Prostate gland (tissue), 2 donors: ENCODE measurements around the gene APOL2. TPM values are rescaled to one million over a fixed set of nuclear protein-coding genes. Genes with fewer than 3 reads are reported as not detected.

ENCODE experiments used
- DNase-seq: peaks from one replicate; pipeline ENCODE4 v3.0.0-alpha.2; 2019; ENCODE audit warnings: low spot score
- H3K27ac ChIP-seq, 2 donors: fragments of 200-600 bp; sonication (generic); 2 replicates each; pipeline ENCODE4 v1.5.1; 2017 to 2019
- H3K27me3 ChIP-seq: fragments of 200-600 bp; sonication (generic); replicated peaks from 2 replicates; pipeline ENCODE4 v1.5.1; 2019; ENCODE audit not compliant: insufficient read depth
- H3K36me3 ChIP-seq, 2 donors: fragments of 200-600 bp; sonication (generic); 1 replicate in 1 of 2; 2 replicates in 1 of 2; pipeline versions ENCODE4 v1.5.1 to v1.8.1; 2017 to 2019
- H3K4me1 ChIP-seq: fragments of 200-600 bp; sonication (generic); replicated peaks from 2 replicates; pipeline ENCODE4 v1.5.1; 2019
- H3K4me3 ChIP-seq, 2 donors: fragments of 200-600 bp; sonication (generic); 2 replicates each; pipeline ENCODE4 v1.5.1; 2017 to 2019
- H3K9me3 ChIP-seq: fragments of 200-600 bp; sonication (generic); 2 replicates; pipeline ENCODE4 v1.5.1; 2017
- CTCF ChIP-seq, 4 experiments: fragments of 200-600 bp in 2 of 4; fragments of 450-650 bp in 2 of 4; sonication (generic) in 2 of 4; IDR thresholded peaks; 1 replicate in 3 of 4; 2 replicates in 1 of 4; pipeline ENCODE4 v1.5.1; 2016 to 2019; ENCODE audit warnings: antibody characterized with exemption in 4 of 4, mild to moderate bottlenecking in 2 of 4, moderate library complexity in 2 of 4
- POLR2A ChIP-seq: fragments of 450-650 bp; IDR thresholded peaks from one replicate; pipeline ENCODE4 v1.6.1; 2016; ENCODE audit warnings: antibody characterized with exemption, mild to moderate bottlenecking
- POLR2AphosphoS5 ChIP-seq: sonication (generic); formaldehyde crosslinking; IDR thresholded peaks from one replicate; pipeline ENCODE4 v1.6.1; 2017; ENCODE audit warnings: antibody characterized with exemption
- whole genome bisulfite sequencing: methylation state at CpG from one replicate; pipeline ENCODE4 v1.1.5; 2018; 5-methylcytosine and 5-hydroxymethylcytosine counted together
- intact Hi-C: fragments of 100-400 bp; cut with DNase I; formaldehyde crosslinking; loops from one replicate; pipeline ENCODE4 v1.14.2; 2022
- total RNA-seq, 2 donors: library from RNA; depleted of rRNA; stranded (reverse); fragments of >200 nt; gene quantifications; one replicate each; pipeline ENCODE4 v1.1.0, GENCODE V29; 2016

Gene APOL2
- total RNA-seq, 2 donors from 2014 or later: 35.2 to 64.1 TPM

- Histone ChIP-seq H3K4me1 (no peaks in the 10 kb centered on the region), H3K4me3 (no peak overlapping the region), H3K9me3 (no peaks in the 10 kb centered on the region), H3K36me3 (no peaks in the 10 kb centered on the region), H3K27me3 (no peaks in the 10 kb centered on the region), H3K27ac (no peak overlapping the region)
- no peak for DNase-seq
- TF ChIP-seq POLR2AphosphoS5: no peak
- TF ChIP-seq POLR2A: no peak
- TF ChIP-seq CTCF (IDR thresholded peaks at IDR 0.05): no peak
- intact Hi-C loops: no loop called here
- over 99% methylated on average over 6 of the region's 6 CpGs for WGBS
Measured at GRCh38 chr22:36182857-36183256, 56.5 kb downstream of the APOL2 start.

GRCh38 chr22:36182056-36182455 lies 57.3 kb downstream of the APOL2 start:
- intact Hi-C loops: no loop called here
- TF ChIP-seq POLR2A: no peak
- no peak for TF ChIP-seq CTCF (IDR thresholded peaks at IDR 0.05)
- TF ChIP-seq POLR2AphosphoS5: no peak
- DNase-seq: no peak
- Histone ChIP-seq H3K4me3 (no peak overlapping the region), H3K4me1 (no peaks in the 10 kb centered on the region), H3K36me3 (no peaks in the 10 kb centered on the region), H3K27me3 (no peaks in the 10 kb centered on the region), H3K27ac (no peak overlapping the region), H3K9me3 (no peaks in the 10 kb centered on the region)
- 38% methylated on average over 7 of the region's 7 CpGs for WGBS

- no peak for DNase-seq
- Histone ChIP-seq H3K4me3 (no peak overlapping the region), H3K27ac (no peak overlapping the region), H3K9me3 (no peaks in the 10 kb centered on the region), H3K36me3 (no peaks in the 10 kb centered on the region), H3K4me1 (no peaks in the 10 kb centered on the region), H3K27me3 (no peaks in the 10 kb centered on the region)
- intact Hi-C loops: loop anchor here (2.0 kb wide), 1 partner anchor 36 kb away; no protein-coding TSS in a partner anchor
- TF ChIP-seq POLR2A (no peak), CTCF (IDR thresholded peaks at IDR 0.05) (no peak), POLR2AphosphoS5 (no peak)
- 91% methylated on average over 6 of the region's 6 CpGs for WGBS
Measured at GRCh38 chr22:36180928-36181327, 58.4 kb downstream of the APOL2 start.

GRCh38 chr22:36180038-36180880 lies 59.1 kb downstream of the APOL2 start:
- WGBS: 70% methylated on average over 22 of the region's 22 CpGs
- H3K27ac ChIP-seq: no peak overlapping the region
- H3K27me3 ChIP-seq: no peaks in the 10 kb centered on the region
- H3K36me3 ChIP-seq: no peaks in the 10 kb centered on the region
- no peaks in the 10 kb centered on the region for H3K9me3 ChIP-seq
- DNase-seq: peak; percentile 78
- no peaks in the 10 kb centered on the region for H3K4me1 ChIP-seq
- intact Hi-C loops: loop anchor here (2.0 kb wide), 1 partner anchor 35 kb away; no protein-coding TSS in a partner anchor
- peak; percentile 29 for TF ChIP-seq POLR2AphosphoS5
- TF ChIP-seq POLR2A: no peak
- peak; percentile 78 to 87 (median 84) for TF ChIP-seq CTCF (IDR thresholded peaks at IDR 0.05)
- H3K4me3 ChIP-seq: no peak overlapping the region

- Histone ChIP-seq H3K27ac (no peak overlapping the region), H3K9me3 (no peaks in the 10 kb centered on the region), H3K36me3 (no peaks in the 10 kb centered on the region), H3K4me1 (no peaks in the 10 kb centered on the region), H3K4me3 (no peak overlapping the region), H3K27me3 (no peaks in the 10 kb centered on the region)
- intact Hi-C loops: no loop called here
- DNase-seq: no peak
- WGBS: 73% methylated on average over 3 of the region's 3 CpGs
- TF ChIP-seq CTCF (IDR thresholded peaks at IDR 0.05) (no peak), POLR2AphosphoS5 (no peak), POLR2A (no peak)
Measured at GRCh38 chr22:36177160-36177559, 62.2 kb downstream of the APOL2 start.
